ENCODE results near the gene ZNF646.

DNA sequence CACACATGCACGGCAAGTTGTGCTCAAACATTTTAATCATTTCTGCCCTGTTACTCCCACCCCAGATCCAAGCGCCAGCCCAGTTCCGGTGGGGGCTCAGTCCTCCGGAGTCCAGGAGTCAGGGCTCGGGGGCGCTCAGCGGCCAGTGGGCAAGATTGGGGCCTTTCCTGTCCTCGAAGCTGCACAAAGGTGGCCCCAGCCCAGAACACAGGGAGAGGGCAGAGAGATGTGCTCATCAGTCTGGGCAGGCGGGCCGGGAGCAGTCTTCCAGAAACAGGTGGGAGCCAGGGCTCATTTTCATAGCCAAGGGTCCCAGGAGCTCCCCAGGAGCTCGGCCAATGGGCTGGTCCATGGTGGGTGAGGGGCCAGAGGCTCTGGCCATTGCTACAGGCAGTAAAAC, 57.2 kb downstream of the ZNF646 start:
- no peak for TF ChIP-seq TAF1 (IDR thresholded peaks at IDR 0.05; ENCODE audit: borderline replicate concordance, low read depth, low read length)
- TF ChIP-seq POLR2A (IDR thresholded peaks at IDR 0.05; ENCODE audit: low read depth, low read length), result no peak
- TF ChIP-seq POLR2AphosphoS5 (IDR thresholded peaks at IDR 0.05; ENCODE audit: low read depth, low read length), result no peak
